GM21717 (cell line): Measurements from ENCODE around the gene NCAPH2.

Experiments used
- ATAC-seq: cut with Tn5 transposase; IDR thresholded peaks from one replicate; pipeline ENCODE4 v1.9.1; 2021; ENCODE audit warnings: mild to moderate bottlenecking, moderate library complexity; ENCODE audit not compliant: unreplicated experiment

NCAPH2 gene

DNA sequence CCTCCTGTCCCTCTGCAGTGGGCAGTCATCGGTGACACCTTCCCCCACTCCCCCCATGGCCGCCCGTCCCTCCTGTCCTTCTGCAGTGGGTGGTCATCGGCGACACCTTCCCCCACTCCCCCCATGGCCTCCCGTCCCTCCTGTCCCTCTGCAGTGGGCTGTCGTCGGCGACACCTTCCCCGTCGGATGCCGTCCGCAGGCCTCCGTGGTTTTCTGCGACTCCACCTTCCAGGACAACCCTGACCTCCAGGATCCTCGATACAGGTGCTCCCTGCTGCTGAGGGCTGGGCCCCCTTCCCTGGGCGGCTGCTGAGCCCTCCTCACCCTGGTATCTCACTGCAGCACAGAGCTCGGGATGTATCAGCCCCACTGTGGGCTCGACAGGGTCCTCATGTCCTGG, 19.1 kb upstream of the NCAPH2 start:
- ATAC-seq, result no peak

DNA sequence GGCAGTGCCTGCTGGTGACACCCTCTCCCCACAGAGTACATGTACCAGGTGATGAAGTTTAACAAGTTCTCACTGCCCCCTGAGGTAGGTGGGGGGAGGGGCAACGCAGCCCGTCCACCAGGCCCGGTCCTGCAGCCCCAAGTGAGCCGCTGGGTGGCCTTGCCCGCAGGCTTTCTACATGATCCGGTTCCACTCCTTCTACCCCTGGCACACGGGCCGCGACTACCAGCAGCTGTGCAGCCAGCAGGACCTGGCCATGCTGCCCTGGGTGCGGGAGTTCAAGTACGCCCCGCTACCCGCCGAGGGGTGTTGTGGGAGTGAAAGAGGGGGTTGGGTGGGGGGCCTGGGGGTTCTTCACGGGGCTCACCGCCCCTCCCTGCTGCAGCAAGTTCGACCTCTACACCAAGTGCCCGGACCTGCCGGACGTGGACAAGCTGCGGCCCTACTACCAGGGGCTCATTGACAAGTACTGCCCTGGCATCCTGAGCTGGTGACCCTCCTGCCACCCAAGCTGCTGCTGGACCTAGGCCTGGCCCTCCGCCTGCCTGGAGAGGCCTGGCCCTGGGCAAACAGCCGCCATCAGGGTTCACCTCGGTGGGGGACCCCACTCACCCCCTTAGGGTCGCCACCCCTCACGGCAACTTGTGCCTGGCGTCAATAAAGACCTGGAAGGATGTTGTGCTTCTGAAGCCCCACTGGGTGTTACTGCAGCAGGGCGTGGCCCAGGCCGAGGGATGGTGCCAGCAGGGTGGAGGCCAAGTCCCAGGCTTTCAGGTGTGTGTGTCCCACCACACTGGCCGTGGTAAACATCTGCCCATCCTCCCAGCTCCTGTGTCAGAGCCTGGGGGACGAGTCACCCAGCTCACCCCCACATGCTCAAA, 18.4 kb upstream of the NCAPH2 start:
- no peak for ATAC-seq

DNA sequence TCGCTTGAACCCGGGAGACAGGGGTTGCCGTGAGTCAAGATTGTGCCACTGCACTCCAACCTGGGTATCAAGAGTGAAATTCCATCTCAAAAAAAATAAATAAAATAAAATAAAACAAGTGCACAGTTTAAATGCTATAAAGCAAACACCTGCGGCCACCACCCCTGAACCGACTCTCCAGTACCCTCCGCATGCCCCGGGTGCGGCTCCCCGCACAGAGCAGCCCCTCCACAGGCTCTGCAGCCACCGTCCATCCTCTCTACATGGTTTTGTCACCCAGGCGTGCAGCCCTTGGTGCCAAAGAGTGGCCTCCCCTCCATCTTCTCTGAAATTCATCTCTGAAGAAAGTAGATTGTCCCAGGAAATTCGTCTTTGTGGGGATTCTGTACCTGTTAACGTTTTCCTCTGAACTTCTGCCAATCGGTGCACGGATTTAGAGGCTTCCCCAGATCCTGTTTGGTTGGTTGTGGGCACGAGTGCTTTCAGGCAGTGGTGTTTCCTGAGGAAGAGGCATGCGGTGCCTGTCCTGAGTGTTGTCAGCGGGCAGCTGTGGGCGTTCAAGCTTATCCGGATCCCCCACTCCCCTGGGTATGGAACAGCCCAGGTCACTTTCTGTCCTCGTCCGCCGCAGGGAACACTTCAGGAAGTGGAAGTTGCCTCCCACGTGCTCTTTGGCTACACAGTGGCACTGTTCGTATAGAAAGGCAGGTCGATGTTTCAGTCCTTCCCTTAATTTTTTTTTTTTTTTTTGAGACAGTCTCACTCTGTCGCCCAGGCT, 17.3 kb upstream of the NCAPH2 start:
- ATAC-seq, result no peak

DNA sequence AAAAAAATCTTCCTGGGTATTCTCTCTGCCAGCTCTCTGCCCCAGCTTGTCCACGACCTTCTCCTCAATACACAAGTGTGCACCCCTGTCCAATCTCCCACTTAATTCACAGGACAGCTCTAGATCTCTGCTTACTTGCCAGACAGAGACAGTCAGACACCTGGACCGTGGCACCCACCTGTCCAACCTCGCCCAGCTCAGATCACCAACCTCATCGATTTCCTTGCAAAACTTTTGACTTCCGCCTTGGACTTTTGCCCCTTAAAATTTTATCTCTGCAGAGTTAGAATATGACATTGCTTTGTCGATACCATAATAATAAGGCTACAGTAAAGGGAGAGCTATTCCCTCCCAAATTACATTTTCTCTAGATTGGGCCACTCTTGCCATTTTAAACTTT, 10.9 kb upstream of the NCAPH2 start:
- no peak for ATAC-seq

DNA sequence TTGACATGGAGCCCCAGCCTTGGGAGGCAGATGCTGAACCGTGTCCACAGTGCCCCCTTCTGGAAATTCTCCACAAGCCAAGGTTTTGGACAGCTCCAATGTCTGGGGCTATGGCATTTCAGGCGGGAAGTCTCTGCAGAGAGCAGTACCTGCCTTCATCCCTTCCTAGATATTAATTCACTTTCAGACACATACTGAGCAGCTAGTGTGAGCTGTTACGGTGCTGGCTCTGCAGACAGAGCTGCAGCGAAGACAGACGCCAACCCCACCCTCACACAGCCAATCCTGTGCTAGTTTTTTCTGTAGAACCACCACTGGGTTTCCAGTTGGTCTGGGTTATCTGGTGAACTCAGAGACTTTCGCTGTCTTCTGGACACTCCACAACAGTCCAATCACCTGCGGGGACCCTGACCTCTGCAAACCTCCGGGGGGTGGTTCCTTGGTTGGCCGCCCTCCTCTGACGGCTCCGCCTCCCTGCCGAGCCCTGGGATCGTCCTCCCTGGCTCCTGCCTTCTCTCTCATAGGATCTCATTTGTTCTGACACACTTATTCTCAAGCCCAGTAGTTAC, 9.6 kb upstream of the NCAPH2 start:
- no peak for ATAC-seq

DNA sequence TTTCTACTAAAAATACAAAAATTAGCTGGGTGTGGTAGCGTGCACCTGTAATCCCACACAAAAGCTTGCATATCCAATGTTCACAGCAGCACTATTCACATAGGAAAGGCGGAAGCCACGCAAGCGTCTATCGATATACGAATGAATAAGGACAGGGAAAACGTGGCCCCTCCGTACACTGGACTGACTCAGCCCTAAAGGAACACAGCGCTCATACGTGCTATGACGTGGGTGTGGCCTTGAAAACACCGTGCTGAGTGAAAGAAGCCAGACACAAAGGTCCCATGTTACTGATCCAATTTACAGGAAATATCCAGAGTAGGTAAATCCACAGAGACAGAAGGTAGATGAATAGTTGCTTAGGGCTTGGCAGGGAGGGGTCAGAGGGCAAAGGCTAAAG, 7.6 kb upstream of the NCAPH2 start:
- no peak for ATAC-seq

DNA sequence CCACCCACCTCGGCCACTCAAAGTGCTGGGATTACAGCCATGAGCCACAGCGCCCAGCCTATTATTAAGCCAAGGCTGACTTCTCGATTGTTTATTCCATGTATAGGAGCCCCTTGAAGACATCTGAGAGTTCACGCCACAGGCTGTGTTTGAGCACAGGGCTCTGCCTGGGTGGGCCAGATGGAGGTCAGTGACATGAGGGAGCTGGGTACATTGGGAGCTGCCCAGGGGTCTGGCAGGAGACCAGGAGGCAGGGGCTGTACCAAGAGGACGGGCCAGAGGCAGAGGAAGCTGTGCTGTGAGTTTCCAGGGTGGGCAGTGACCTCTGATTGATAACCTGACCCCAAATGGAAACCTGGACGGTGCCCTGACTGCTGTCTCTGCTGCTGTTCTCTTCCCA, 5.9 kb upstream of the NCAPH2 start:
- ATAC-seq, result no peak

DNA sequence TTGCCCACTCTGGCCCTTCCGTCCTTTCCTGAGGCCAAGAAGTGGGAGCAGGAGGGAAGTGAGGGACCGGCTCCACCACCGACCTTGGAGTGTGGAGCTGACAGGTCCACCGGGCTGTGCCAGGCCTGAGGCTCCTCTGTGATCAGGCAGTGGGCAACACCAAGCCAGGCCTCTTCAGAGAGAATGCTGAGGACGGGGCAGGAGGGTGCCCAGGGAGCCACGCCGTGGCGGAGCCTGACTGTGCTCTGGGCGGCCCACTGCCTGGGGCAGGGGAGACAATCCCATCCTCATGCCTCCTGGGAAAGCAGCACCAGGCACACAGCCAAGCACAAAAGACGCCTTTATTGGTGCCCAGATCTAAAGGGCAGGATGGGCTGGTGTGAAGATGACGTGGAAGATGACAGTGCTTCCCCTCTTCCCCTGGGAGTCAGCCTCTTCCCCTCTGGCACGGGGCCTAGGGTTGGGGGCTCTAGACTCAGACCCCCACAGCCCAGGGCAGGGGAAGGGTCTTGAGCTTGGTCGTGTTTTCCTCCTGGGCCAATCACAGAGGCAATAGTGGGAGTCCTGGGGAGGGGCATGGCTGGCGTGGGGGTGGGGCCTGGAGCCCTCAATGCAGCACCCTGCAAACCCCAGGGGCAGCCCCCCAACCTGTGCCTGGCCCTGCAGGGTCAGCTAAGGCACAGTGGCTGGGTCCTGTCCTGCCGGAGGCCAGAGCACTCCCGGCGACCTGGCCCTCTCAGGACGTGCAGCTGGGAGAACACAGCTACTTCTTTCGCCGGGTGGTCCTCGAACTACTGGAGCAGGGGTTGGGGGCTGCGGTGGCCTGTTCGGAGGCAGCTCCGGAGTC, 5.2 kb upstream of the NCAPH2 start:
- no peak for ATAC-seq

DNA sequence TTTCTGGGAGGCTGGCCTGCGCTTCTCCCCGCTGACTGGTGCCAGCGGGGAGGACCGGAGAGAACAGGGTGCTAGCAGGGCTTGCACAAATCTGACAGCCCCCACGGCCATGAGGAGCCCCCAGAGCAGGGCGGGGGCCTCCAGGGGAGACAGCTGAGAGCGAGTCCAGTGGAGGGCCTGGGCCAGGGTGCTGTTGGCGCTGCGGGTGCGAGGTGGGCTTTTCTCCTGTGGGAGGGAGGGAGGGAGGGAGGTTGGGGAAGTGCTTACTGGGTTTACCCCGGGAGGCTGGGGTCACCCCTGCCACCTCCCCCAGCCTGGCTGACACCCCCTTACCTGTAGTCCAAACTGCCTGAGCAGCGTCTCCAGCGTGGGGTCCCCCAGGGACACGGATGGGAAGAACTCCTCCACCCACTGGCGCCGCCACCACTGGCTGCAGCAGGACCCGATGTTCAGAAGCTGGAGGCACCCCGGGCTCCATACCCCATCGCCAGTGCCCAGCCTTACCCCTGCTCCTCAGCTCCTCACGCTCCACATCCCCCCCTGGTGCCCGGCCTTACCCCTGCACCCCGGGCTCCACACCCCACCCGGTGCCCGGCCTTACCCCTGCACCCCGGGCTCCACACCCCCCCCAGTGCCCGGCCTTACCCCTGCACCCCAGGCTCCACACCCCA, 4.4 kb upstream of the NCAPH2 start:
- no peak for ATAC-seq

DNA sequence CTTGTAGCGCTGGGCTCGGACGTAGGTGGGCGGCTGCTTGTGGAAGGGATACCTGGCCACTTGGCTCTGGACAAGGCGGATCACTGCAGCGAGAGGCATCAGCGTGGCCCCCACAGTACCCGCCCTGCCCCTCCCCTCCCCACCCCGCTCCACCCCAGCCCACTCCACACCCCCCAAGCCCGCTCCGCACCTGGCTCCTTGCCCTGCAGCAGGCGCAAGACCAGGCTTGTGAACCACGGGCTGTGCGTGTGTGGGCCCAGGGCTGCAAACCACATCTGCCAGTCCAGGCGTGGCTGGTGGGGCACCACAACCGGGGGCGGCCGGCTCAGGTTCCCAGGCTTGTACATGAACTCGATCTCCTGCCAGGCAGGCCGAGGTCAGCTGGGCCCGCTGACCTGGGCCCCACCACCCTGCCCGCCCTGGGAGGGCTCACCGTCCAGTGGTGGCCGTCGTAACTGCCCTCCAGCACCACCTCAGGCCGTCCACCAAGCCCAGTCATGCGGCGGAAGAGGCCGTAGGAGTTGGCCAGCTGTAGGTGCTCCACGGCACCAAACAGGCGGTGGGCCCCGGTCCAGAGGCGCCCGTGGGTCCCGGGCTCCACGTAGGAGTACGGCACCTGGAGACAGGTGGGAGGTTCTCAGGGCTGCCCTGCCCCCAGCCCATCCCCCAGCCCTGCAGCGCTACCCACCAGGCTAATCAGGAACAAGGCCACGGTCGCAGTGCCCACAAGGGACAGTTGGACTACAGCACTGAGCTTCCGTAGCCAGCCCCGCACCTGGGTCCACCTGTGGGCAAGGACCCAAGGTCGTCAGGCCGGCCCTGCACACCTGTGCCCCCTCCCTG, 3.4 kb upstream of the NCAPH2 start:
- no peak for ATAC-seq

DNA sequence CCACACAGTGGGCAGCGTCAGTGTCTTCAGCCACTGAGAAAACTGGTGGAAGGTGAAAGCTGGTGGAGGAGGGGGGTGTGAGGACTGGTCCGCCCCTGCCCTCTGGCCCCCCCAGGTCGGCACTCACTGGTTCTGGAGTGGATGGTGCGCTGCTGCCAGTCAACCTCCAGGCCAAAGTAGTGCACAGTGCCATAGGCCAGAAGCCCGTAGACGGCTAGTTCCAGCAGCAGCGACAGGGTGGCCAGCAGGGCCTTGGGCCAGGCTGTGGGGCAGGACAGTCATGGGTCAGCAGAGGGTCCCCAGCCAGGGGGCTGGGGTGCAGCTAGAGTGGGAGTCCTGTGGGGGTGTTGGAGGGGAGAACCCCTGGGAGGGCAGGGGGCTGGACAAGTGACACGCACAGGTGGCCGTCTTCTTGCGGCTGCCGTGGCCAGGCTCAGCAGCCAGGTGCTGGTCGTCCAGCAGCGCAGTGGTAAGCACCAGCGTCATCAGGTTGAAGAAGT, 2.7 kb upstream of the NCAPH2 start:
- no peak for ATAC-seq

DNA sequence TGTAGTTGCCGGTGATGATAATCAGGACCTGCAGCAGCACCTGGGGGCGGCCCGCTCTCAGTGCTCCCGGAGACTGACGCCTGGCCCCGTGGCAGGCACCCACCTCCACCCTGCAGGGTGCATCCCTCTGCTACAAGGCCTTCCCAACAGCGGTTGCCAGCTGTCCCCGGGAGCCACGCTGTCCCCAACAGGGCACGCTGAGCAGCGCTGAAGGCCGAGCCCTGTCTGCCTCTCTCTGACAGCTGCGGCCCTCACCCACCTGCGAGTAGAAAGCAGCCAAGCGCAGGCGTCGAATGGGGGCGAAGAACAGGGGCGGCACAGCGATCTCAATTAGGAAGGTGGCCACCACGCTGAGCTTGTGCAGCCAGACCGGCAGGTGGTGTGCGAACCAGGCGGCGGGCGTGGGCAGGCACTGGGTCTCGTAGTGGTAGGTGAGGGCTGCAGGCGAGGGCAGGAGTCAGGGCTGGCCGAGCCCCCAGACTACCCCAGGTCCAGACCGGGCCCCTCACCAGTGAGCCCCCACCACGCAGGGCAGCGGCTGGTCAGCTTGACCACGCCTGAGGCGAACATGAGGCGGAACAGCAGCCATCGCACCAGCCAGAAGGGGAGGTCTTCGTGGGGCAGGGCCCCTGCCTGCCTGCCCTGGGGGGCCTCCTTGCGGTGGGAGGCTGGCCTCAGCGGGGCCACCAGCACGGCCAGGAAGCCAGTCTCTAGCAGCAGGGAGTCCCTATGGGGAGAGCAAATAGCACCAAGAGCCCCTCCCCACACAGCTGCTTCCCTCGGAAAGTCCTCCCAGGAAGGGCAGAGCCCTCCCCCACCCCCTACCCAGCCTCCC, 2.0 kb upstream of the NCAPH2 start:
- no peak for ATAC-seq

DNA sequence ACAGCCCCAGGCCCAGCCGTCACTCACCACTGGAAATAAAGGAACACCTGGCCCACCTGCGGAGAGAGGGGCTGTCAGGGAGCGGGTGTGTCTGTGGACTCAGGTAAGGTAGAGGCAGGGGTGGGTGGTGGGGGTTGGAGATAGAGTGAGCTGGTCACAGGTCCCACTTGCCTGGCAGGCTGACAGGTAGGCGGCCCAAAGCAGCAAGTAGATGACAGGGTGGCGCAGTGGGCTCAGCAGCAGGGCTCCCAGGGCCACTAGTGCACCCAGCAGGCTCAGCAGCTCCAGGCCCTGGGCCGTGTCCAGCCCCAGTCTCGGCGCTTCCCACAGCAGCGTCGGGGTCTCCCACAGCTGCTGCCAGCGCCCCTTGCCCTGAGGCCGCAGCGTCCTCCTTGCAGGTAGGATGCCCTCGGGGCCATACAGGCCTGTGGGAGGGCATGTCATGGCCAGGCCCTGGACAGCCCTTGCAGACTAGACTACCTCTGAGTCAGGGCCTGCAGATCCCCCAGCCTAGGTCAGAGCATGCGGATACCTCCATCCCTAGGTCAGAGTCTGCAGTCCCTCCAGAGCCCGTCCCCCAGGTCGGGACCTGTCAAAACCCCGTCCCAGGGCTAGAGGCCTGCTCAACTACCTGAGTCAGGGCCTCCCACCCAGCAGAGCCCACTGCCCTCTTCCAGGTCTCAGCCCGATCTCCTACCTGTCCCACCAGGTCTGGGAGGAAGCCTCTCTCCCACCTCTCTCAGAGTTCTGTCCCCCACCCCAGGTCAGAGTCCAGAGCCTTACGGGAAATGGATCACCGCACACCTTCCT, 1.2 kb upstream of the NCAPH2 start:
- ATAC-seq, result no peak

DNA sequence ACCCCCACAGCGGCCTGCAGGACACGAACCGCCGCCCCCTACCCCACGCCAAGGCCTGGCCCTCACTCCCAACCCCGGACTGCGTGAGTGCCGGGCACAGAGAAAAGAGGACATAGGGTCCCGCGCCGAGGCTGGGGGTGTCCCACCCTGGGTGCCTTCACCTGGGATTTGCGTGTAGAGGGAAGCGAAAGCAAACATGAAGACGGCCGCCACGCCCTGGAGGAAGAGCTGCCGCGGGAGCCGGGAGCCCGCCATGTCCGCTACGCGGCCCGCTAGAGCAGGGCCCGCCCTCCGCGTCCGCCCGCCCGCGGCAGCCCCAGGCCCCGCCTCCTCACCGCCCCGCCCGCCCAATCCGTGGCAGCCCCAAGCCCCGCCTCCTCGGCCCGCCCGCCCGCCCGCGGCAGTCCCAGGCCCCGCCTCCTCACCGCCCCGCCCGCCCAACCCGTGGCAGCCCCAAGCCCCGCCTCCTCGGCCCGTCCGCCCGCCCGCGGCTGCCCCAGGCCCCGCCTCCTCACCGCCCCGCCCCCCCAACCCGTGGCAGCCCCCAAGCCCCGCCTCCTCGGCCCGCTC, 518 bp upstream of the NCAPH2 start, which contains the start of gene LMF2:
Gene LMF2 (minus strand): TSS at position 282 of the 570 bp plus-strand sequence. CDS start 27 bp downstream, at position 255.
- ATAC-seq, result peak; percentile 35

DNA sequence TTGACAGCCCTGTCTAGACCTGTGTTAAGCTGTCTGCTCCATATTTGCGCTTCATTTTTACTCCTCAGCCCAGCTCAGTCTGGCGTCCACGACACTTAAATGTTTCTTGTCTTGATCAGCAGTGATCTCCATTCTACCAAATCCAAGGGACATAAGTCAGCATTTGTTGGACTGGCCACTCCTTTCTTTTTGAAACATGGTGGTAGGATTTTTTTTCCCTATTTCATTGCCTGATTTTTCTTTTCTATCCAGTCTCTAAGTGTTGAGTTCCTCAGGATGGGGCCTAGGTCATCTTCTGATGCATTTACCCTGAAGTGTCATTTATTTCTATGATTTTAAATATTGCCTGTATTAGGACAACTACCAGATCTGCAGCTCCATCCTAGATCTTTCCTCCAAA, 873 bp downstream of the NCAPH2 start:
- no peak for ATAC-seq

DNA sequence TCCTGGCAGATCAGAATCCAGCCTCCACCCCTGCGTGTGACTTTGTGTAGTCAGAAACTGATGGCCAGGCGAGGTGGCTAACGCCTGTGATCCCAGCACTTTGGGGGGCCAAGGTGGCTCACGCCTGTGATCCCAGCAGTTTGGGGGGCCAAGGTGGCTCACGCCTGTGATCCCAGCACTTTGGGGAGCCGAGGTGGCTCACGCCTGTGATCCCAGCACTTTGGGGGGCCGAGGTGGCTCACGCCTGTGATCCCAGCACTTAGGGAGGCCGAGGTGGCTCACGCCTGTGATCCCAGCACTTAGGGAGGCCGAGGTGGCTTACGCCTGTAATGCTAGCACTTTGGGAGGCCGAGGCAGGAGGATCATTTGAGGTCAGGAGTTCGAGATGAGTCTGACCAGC, 5.2 kb downstream of the NCAPH2 start:
- ATAC-seq, result no peak

DNA sequence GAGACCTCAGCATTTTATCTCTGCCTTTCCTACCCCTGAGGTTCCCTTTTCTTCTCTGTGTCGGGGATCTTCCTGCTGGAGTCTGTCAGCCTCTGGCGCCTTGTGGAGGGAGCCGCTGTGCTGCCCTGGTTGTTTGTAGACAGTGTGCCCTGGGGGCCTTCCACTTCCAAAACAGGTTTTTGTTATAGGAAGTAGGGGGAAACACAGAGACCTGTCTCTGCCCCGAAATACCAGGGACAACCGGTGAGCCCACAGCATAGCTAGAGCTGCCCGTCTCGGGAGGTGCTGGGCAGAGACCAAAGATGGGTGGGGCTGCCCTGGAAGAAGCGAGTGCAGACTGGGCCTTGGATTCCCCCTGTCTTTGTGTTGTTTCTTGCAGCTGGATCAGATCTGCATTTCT, 8.0 kb downstream of the NCAPH2 start:
- no peak for ATAC-seq
